ENCODE results near the gene CEP104. TPM values are rescaled to one million over a fixed set of nuclear protein-coding genes. Genes with fewer than 3 reads are reported as not detected.

Gene CEP104
- total and polyA plus RNA-seq, 11 donors, result 5.5 to 46.1 (median 33.0) TPM

DNA sequence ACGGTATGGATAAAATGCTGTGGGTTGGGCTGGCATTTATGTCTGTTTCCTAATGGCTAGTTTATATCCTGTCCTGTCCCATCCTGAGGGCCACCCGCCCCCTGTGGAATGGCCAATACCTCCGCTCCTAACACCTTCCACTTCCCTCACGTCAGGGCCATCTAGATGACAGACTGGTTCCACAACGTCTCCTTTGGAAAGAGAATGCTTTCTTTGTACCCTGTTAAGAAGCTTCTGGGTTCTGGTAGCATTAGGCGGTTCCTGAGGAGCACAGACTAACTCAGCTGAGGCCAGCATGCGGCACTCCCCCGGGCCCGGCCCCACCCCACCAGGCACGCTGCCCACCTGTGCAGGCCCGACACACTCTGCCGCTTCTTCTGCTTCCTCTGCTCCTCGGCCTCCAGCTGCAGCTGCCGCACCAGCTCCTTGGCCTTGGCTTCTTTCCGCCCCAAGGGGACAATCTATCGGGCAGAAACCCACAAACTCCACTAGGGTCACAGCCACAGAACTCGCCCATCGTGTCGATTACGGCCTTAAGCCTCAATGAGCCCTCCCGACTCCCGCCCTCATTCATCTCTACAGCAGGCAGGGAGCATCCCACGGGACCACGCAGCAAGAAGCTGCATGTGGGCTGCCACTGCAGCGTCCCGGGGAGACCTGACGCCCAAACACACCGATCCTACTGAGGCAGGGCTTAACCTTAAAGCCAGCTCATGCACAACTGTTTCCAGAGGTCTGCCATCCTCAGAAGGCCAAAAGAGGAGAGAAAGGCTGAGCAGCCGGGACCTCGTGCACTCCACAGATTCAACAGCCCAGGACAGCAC is 73.1 kb downstream of the CEP104 start:
- TF ChIP-seq POLR2A (IDR thresholded peaks at IDR 0.05), result no peak
- TF ChIP-seq, protein P1, sequence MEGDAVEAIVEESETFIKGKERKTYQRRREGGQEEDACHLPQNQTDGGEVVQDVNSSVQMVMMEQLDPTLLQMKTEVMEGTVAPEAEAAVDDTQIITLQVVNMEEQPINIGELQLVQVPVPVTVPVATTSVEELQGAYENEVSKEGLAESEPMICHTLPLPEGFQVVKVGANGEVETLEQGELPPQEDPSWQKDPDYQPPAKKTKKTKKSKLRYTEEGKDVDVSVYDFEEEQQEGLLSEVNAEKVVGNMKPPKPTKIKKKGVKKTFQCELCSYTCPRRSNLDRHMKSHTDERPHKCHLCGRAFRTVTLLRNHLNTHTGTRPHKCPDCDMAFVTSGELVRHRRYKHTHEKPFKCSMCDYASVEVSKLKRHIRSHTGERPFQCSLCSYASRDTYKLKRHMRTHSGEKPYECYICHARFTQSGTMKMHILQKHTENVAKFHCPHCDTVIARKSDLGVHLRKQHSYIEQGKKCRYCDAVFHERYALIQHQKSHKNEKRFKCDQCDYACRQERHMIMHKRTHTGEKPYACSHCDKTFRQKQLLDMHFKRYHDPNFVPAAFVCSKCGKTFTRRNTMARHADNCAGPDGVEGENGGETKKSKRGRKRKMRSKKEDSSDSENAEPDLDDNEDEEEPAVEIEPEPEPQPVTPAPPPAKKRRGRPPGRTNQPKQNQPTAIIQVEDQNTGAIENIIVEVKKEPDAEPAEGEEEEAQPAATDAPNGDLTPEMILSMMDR (IDR thresholded peaks at IDR 0.05), result no peak
- DNase-seq, result no peak

DNA sequence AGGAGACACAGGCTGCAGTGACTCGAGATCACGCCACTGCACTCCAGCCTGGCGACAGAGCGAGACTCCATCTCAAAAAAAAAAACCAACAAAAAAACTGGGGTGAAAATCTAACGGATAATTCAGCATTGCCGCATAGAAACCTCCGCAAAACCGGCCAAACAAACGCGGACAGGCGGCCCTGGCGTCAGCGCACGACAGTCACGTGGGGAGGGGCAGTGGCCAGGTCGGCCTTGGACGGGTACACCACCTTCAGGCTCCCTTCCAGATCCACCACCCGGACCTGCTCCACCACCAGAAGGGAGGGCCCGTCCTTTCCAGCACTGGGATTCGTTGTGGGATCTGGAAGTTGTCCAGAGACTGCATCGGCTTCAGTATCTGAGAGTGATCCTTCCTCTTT is 76.1 kb downstream of the CEP104 start:
- H3K9me3 ChIP-seq, result no peaks in the 10 kb centered on the region
- ATAC-seq (no peak), DNase-seq (no peak)
- TF ChIP-seq, protein P1 (IDR thresholded peaks at IDR 0.05), result no peak
- no peak for TF ChIP-seq POLR2A (IDR thresholded peaks at IDR 0.05)
- H3K27me3 ChIP-seq, result no peaks in the 10 kb centered on the region
- 89 to 91% (median 90%) methylated on average over 21 of the region's 21 CpGs for WGBS, 4 donors
- intact Hi-C loops (cut with DNase I), result no loop called here
- H3K4me1 ChIP-seq, result peaks cover 0 to 14% (median 2%) of the 10 kb centered on the region in 12 donors
- no peak overlapping the region for H3K27ac ChIP-seq
- no peak overlapping the region for H3K4me3 ChIP-seq
- peaks cover 0 to 78% (median 71%) of the 10 kb centered on the region in 9 donors for H3K36me3 ChIP-seq

More for the DNA sequence above, 73.1 kb downstream of the CEP104 start:
- no peaks in the 10 kb centered on the region for H3K27me3 ChIP-seq
- no peak overlapping the region for H3K4me3 ChIP-seq
- peaks cover 0 to 11% (median 4%) of the 10 kb centered on the region in 12 donors for H3K4me1 ChIP-seq
- H3K9me3 ChIP-seq, result no peaks in the 10 kb centered on the region
- WGBS, 4 donors, result 91 to 94% (median 92%) methylated on average over 29 to 30 of the region's 30 CpGs
- no peak for ATAC-seq
- intact Hi-C loops (cut with DNase I), result no loop called here
- H3K36me3 ChIP-seq, result peaks cover 0 to 96% (median 89%) of the 10 kb centered on the region in 9 donors
- no peak overlapping the region for H3K27ac ChIP-seq

DNA sequence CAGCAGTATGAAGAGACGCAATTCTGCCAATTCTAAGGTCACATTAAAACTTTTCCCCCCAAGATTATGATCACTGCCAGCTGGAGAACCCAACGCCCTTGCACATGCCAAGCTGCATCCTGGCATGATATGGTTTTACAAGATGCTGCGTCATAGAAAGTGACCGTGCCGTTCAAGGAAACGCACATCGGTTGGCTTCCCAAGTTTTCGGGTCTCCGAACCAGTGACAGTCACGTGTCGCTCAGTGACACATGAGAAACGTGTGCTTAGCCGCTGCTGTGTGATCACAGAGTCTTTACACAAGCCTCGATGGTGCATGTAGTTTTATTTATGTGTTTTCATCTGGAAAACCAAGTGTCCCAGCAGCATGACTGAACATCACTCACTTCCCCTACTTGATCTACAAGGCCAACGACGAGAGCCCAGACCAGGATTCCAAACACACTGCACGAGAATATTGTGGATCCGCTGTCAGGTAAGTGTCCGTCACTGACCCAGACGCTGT is 77.0 kb downstream of the CEP104 start:
- peaks cover 0 to 24% (median 12%) of the 10 kb centered on the region in 12 donors for H3K4me1 ChIP-seq
- no peak for ATAC-seq
- no peak overlapping the region for H3K4me3 ChIP-seq
- H3K27me3 ChIP-seq, result no peaks in the 10 kb centered on the region
- no peak for TF ChIP-seq POLR2A (IDR thresholded peaks at IDR 0.05)
- TF ChIP-seq, protein P1 (IDR thresholded peaks at IDR 0.05), result no peak
- H3K36me3 ChIP-seq, result peaks cover 0 to 69% (median 62%) of the 10 kb centered on the region in 9 donors
- DNase-seq, result no peak
- intact Hi-C loops (cut with DNase I), result no loop called here
- H3K9me3 ChIP-seq, result no peaks in the 10 kb centered on the region
- 91 to 94% (median 93%) methylated on average over 20 of the region's 20 CpGs for WGBS, 4 donors
- H3K27ac ChIP-seq, result no peak overlapping the region

DNA sequence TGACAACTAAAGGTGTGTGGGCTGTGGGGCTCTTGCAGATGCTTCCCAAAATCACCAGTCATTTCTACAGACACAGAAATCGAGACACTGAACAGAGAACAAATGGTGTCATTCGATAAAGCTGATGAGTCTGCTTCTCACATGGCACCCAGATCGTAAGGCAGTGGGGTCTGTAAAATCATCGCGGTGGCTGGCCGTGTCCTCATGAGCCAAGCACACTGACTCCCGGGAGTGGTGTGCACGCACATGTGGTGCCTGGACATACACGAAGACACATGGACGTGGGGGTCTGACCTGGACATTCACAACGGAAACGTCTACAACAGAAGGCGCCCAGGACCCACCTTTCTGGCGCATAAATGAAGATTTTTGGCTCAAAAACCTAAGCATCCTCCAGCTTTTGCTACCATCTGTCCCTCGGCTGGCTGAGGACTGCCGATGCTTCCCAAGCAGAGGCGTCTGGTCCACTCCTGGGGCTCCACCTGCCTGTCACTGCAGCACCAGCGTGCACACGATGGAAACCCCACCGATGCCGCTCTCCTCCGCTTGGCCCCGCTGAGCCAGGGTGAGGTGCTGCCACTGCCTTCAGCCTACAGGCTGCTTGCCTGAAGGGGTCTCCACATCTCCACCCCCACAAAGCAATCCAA is 77.6 kb downstream of the CEP104 start:
- intact Hi-C loops (cut with DNase I), result no loop called here
- no peaks in the 10 kb centered on the region for H3K27me3 ChIP-seq
- TF ChIP-seq, protein P1 (IDR thresholded peaks at IDR 0.05), result no peak
- no peak for TF ChIP-seq POLR2A (IDR thresholded peaks at IDR 0.05)
- 90 to 91% (median 90%) methylated on average over 22 to 23 of the region's 23 CpGs for WGBS, 4 donors
- no peak for DNase-seq
- H3K27ac ChIP-seq, result no peak overlapping the region
- peaks cover 0 to 29% (median 15%) of the 10 kb centered on the region in 12 donors for H3K4me1 ChIP-seq
- ATAC-seq, result no peak
- H3K36me3 ChIP-seq, result peaks cover 0 to 63% (median 56%) of the 10 kb centered on the region in 9 donors
- no peaks in the 10 kb centered on the region for H3K9me3 ChIP-seq
- H3K4me3 ChIP-seq, result no peak overlapping the region

Measured in heart left ventricle (tissue), 16 donors.